ENCODE data around the gene GID8. TPM values are rescaled to one million over a fixed set of nuclear protein-coding genes. Genes with fewer than 3 reads are reported as not detected.
"Not testable (repeated sequence)": the region's sequence is repeated elsewhere in the genome, so short reads cannot be mapped to it uniquely, and the experiment has no call there.

Gene GID8
- polyA plus RNA-seq, 1 experiment = 23.4 TPM

DNA sequence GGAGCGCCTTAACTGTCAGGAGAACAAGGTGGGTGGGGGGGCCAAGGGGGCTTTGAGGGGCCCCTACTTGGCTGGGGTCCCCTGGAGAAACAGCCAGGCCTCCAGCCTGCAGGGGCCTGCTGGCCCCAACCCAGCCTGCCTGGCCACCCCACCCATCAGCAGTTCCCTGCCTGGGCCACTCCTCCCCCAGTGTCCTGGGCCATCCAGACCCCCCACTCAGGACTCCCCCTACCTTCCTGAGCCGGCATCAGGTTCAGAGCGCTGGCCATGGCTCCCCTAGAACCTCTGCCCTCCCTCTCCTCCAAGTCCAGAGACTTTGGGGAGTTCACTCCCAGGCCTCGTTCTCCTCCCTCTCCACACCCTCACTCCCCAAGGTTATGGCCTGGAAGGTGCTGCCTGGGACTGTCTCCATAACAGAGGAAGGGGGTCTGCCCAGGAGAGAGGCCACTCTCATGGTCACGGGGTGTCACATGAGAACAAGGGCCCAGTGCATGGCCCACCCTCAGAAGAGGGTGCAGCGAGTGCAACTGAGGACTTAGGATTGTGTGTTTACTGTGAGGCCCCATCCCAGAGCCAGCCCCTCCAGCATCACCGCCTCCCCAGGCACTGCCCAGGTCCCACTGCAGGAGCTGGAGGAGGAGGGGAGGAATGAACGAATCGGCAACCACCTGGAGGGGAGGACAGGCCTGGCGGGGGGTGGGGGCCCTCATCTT, 20.6 kb downstream of the GID8 start:
- ChIA-PET CTCF (no interaction called here), POLR2A (no interaction called here)
- TF ChIP-seq, protein P1, sequence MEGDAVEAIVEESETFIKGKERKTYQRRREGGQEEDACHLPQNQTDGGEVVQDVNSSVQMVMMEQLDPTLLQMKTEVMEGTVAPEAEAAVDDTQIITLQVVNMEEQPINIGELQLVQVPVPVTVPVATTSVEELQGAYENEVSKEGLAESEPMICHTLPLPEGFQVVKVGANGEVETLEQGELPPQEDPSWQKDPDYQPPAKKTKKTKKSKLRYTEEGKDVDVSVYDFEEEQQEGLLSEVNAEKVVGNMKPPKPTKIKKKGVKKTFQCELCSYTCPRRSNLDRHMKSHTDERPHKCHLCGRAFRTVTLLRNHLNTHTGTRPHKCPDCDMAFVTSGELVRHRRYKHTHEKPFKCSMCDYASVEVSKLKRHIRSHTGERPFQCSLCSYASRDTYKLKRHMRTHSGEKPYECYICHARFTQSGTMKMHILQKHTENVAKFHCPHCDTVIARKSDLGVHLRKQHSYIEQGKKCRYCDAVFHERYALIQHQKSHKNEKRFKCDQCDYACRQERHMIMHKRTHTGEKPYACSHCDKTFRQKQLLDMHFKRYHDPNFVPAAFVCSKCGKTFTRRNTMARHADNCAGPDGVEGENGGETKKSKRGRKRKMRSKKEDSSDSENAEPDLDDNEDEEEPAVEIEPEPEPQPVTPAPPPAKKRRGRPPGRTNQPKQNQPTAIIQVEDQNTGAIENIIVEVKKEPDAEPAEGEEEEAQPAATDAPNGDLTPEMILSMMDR (IDR thresholded peaks at IDR 0.05; ENCODE audit: insufficient read depth, low read depth, low read length) = no peak
- Histone ChIP-seq H3K36me3 (ENCODE audit: control insufficient read depth, insufficient read depth, low read length) (peaks cover 36% of the 10 kb centered on the region), H3K4me3 (ENCODE audit: low read depth, low read length) (no peak overlapping the region), H3K27me3 (ENCODE audit: control insufficient read depth, insufficient read depth, low read length) (no peaks in the 10 kb centered on the region)
- DNase-seq (ENCODE audit: low read depth) = no peak

DNA sequence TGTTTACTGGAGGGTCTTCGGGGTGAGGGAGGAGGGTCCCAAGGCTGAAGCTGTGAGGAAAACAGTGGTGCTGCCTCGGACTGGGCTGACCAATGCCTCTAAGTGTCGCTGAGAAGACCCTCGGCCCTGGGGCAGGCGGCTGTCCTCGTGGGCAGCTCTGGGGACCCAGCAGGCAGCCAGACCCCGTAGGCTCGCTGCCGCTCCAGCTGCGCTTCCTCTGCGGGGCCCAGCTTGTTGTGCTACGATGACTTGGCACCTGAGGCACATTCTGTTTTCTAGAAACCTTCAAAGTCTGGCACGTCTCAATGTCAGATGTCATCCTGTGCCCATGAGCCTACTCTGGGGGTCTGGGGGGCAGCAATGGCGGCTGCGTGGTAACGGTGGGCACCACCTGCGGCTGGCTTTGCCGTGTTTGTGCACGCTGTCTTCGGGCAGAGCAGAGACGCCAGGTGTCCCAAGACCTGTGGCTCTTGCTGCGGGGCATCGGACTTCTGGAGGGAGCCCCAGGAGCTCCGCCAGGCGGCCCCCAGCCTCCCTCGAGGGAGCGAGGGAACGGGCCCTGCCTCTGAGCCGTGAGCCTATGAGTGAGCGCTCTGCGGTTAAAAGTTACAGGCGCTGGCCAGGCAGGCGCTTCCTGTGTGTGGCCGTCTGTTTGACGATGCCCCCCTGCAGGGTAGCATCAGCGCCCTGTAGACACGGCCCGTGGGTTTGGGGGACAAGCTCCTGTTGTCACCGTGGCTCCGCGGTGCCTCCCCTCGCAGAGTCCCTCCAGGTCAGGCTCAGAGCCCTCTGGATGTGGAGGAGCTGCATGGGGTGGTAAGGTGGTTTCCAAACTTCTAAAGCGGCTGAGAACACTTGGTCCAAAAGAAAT, 21.4 kb downstream of the GID8 start:
- Histone ChIP-seq H3K27me3 (ENCODE audit: control insufficient read depth, insufficient read depth, low read length) (no peaks in the 10 kb centered on the region), H3K4me3 (ENCODE audit: low read depth, low read length) (no peak overlapping the region), H3K36me3 (ENCODE audit: control insufficient read depth, insufficient read depth, low read length) (peaks cover 43% of the 10 kb centered on the region)
- no peak for DNase-seq (ENCODE audit: low read depth)
- POLR2A ChIA-PET = no interaction called here
- CTCF ChIA-PET = no interaction called here
- TF ChIP-seq, protein P1 (IDR thresholded peaks at IDR 0.05; ENCODE audit: insufficient read depth, low read depth, low read length) = no peak

DNA sequence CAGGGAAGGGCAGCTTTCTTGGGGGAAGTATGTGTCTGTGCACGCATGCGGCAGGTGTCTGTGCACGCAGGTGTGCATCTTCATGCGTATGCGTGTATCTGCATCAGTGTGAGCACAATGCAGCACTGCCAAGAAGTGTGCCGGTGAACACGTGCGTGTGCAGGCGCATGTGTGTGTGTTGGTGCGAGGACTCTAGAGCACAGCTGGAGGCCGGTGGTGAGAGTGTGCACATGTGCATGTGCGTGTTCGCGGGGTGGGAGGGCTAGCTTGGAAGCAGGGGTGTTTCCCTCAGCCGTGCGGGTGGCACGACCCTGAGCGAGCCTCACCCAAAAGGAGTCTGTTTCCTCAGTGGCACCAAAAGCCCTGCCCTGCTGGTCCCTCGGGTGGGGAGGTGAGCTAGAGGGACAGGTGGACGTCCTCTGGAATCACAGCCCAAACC, 22.1 kb downstream of the GID8 start:
- Histone ChIP-seq H3K27me3 (ENCODE audit: control insufficient read depth, insufficient read depth, low read length) (no peaks in the 10 kb centered on the region), H3K36me3 (ENCODE audit: control insufficient read depth, insufficient read depth, low read length) (peaks cover 46% of the 10 kb centered on the region), H3K4me3 (ENCODE audit: low read depth, low read length) (no peak overlapping the region)
- no peak for DNase-seq (ENCODE audit: low read depth)
- POLR2A ChIA-PET = no interaction called here
- TF ChIP-seq, protein P1 (IDR thresholded peaks at IDR 0.05; ENCODE audit: insufficient read depth, low read depth, low read length) = no peak
- CTCF ChIA-PET = no interaction called here

DNA sequence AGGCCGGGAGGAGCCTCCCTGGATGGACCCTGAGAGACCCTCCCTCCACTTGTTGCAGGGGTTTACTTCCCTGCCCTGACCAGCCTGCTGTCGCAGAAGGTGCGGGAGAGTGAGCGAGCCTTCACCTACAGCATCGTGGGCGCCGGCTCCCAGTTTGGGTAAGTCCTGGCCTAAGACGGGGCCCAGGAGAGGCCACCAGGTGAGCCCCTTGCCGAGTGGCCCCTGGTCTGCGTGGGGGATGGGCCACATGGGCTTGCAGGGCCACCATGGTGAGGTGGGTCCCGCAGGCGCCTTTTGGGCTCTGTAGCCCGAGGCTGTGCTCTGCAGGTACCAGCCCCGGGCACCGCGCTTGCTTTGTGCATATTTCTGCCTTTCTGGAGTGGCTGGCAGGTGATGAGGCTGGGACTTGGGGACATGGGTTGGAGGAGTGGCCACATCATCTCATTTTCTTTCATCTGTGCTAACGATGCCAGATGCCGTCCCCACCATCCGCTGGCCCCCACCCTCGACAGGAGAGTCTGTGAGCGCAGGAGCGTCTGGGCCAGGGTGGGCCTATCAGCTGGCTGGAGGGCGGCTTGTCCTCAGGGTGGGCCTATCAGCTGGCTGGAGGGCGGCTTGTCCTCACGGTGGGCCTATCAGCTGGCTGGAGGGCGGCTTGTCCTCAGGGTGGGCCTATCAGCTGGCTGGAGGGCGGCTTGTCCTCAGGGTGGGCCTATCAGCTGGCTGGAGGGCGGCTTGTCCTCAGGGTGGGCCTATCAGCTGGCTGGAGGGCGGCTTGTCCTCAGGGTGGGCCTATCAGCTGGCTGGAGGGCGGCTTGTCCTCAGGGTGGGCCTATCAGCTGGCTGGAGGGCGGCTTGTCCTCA, 22.7 kb downstream of the GID8 start:
- CTCF ChIA-PET = interaction anchor here (0.9 to 1.8 kb wide), 4 partner anchors 9 to 52 kb away, joined by 3 to 8 read pairs (median 4); no protein-coding TSS in a partner anchor
- H3K36me3 ChIP-seq (ENCODE audit: control insufficient read depth, insufficient read depth, low read length) = peaks cover 51% of the 10 kb centered on the region
- DNase-seq (ENCODE audit: low read depth); H3K4me3 ChIP-seq (ENCODE audit: low read depth, low read length); H3K27me3 ChIP-seq (ENCODE audit: control insufficient read depth, insufficient read depth, low read length); POLR2A ChIA-PET: not testable (repeated sequence)

DNA sequence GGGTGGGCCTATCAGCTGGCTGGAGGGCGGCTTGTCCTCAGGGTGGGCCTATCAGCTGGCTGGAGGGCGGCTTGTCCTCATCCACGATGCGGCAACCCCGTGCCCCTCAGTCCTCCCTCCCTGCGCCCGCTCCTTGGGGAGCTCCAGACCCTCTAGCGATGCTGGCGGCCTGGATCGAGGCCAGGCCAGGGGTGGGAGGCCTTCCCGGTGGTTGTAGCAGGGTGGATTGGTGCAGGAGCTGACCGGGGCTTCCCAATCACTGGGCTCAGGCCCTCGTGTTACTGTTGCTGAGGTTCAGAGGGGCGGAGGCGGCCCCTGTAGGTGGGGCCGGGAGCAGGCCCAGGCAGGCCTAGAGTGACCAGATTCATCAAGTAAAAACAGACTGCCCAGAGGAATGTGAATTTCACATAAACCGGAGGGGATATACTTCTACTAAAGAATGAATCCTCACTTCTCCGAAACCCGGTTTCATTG, 23.4 kb downstream of the GID8 start:
- H3K27me3 ChIP-seq (ENCODE audit: control insufficient read depth, insufficient read depth, low read length) = no peaks in the 10 kb centered on the region
- peaks cover 51% of the 10 kb centered on the region for H3K36me3 ChIP-seq (ENCODE audit: control insufficient read depth, insufficient read depth, low read length)
- ChIA-PET POLR2A (no interaction called here), CTCF (interaction anchor here (0.9 to 1.8 kb wide), 4 partner anchors 9 to 53 kb away, joined by 3 to 8 read pairs (median 4); no protein-coding TSS in a partner anchor)
- DNase-seq (ENCODE audit: low read depth) = no peak
- TF ChIP-seq, protein P1 (IDR thresholded peaks at IDR 0.05; ENCODE audit: insufficient read depth, low read depth, low read length) = no peak
- no peak overlapping the region for H3K4me3 ChIP-seq (ENCODE audit: low read depth, low read length)

All from BJ (cell line).